HUES64 (cell line): ENCODE measurements around the gene DLD.
"Not testable (repeated sequence)": the region's sequence is repeated elsewhere in the genome, so short reads cannot be mapped to it uniquely, and the experiment has no call there.

ENCODE experiments used
- H3K27ac ChIP-seq: 2 replicates; pipeline ENCODE4 v1.7.0; 2013; ENCODE audit warnings: low read depth, low read length, inconsistent platforms
- H3K27me3 ChIP-seq: 2 replicates; pipeline ENCODE4 v1.6.1; 2013; ENCODE audit warnings: mild to moderate bottlenecking, low read length; ENCODE audit not compliant: insufficient read depth
- H3K36me3 ChIP-seq: 2 replicates; pipeline ENCODE4 v1.6.1; 2013; ENCODE audit warnings: mild to moderate bottlenecking, low read length; ENCODE audit not compliant: insufficient read depth
- H3K4me1 ChIP-seq: 2 replicates; pipeline ENCODE4 v1.6.1; 2013; ENCODE audit warnings: mild to moderate bottlenecking, low read length, moderate library complexity; ENCODE audit not compliant: insufficient read depth
- H3K4me3 ChIP-seq: 2 replicates; pipeline ENCODE4 v1.5.1; 2013; ENCODE audit warnings: mild to moderate bottlenecking, low read length, moderate library complexity
- H3K9ac ChIP-seq: 2 replicates; pipeline ENCODE4 v1.6.1; 2013; ENCODE audit warnings: mild to moderate bottlenecking, low read depth, low read length
- H3K9me3 ChIP-seq: 2 replicates; pipeline ENCODE4 v1.6.1; 2013; ENCODE audit warnings: low read depth, low read length; ENCODE audit not compliant: insufficient read depth
- WGBS: fragments of 150-250, 120-280 bp; methylation state at CpG from one replicate; pipeline ENCODE4 v1.1.7; 2013; ENCODE audit warnings: missing lambda C conversion rate; 5-methylcytosine and 5-hydroxymethylcytosine counted together

Gene DLD

DNA sequence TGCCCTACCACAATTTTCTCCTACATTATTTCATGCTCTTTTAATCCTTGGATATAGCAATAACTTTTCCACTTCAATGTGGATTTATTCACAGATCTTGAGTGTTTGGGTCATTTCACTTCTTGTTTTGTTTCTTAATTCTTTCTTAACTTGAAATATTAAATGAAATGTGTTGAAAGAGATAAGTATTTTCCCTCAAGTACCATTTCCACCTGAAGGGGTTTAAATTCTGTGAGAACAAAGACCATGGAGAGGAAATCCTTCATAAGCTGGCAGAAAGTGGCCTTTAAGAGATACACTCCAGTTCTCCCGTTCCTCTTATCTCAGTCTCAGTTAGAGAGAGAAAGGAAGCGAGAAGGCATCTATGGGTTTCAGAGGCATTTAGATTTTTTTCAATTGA is 14.1 kb upstream of the DLD start:
- H3K9ac ChIP-seq: no peak overlapping the region
- no peaks in the 10 kb centered on the region for H3K27me3 ChIP-seq
- H3K4me3 ChIP-seq: no peak overlapping the region
- no peaks in the 10 kb centered on the region for H3K36me3 ChIP-seq
- H3K9me3 ChIP-seq: no peaks in the 10 kb centered on the region
- no peak overlapping the region for H3K27ac ChIP-seq
- no peaks in the 10 kb centered on the region for H3K4me1 ChIP-seq
- WGBS: 98% methylated on average over 2 of the region's 2 CpGs

DNA sequence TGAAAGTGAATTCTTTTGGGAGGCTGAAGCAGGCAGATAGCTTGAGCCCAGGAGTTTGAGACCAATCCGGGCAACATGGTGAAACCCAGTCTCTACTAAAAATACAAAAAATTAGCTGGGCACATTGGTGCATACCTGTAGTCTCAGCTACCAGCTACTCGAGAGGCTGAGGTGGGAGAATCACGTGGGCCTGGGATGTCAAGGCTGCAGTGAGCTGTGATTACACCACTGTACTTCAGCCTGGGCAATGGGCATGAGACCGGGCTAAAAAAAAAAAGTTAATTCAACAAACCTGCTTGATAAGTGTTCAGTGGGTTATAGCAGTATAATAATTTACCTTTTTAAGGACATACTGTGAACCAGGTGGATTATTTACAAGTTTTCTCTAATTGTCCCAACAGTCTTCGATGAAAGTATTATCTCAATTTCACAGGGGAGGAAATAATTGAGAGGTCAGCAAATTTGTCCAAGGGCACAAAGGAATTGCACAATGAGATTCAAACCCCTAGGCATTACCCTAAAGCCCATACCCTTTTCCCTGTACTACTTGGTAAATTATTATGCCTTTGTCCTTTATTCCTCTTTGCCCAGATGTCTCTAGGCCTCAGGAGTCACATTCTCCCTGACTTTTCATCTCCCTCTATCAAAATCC is 13.1 kb upstream of the DLD start:
- no peaks in the 10 kb centered on the region for H3K36me3 ChIP-seq
- no peaks in the 10 kb centered on the region for H3K27me3 ChIP-seq
- no peaks in the 10 kb centered on the region for H3K4me1 ChIP-seq
- 88% methylated on average over 4 of the region's 5 CpGs for WGBS
- H3K9me3 ChIP-seq: no peaks in the 10 kb centered on the region
- H3K9ac ChIP-seq: no peak overlapping the region
- no peak overlapping the region for H3K4me3 ChIP-seq
- H3K27ac ChIP-seq: no peak overlapping the region

DNA sequence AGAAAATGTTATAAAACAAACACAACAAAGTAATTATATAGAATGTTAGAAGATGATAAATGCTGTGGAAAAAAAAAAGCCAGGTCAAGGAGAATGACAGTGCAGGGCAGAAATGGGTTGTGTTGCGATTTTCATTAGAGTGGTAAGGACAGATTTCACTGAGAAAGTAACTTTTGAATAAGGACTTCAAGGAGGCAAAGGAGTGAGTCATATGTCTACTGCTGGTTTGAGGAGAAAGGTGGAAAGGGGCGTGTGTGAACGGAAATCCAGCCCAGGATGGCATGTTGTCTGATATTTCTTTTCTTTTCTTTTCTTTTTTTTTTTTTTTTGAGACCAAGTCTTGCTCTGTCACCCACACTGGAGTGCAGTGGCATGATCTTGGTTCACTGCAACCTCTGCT is 12.3 kb upstream of the DLD start:
- Histone ChIP-seq H3K9ac (no peak overlapping the region), H3K27ac (no peak overlapping the region), H3K27me3 (no peaks in the 10 kb centered on the region), H3K9me3 (no peaks in the 10 kb centered on the region), H3K4me1 (no peaks in the 10 kb centered on the region), H3K4me3 (no peak overlapping the region), H3K36me3 (no peaks in the 10 kb centered on the region)
- 78% methylated on average over 3 of the region's 3 CpGs for WGBS

DNA sequence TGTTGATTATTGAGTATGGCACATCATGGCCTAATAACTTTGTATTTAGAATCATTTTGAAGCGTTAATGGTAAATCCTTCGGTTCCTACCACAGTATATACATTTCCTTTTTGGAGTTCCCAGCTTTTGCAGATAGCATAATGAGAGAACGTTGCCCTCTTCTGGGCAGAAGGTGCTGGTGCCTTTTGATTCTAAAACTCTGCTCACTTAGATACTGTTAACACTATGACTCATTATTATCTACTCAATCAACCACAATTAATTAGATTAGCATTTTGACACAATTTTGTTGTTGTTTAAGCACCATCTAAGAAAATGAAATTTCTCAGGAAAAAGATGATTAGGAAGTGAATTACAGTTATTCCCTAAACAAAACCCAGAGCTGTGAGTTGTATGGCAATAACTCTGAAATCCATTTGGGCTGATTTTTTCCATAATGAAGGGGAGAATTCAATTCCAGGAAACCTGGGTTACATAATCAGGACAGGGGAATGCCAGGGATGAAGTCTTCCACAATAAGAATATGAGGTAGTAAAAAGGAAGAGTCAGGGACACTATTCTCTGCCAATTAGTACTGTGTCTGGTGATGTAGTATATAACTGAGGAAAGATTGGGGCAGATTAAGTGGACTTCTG is 11.5 kb upstream of the DLD start:
- H3K36me3 ChIP-seq: no peaks in the 10 kb centered on the region
- H3K9me3 ChIP-seq: no peaks in the 10 kb centered on the region
- H3K27me3 ChIP-seq: no peaks in the 10 kb centered on the region
- no peak overlapping the region for H3K27ac ChIP-seq
- H3K4me1 ChIP-seq: no peaks in the 10 kb centered on the region
- H3K4me3 ChIP-seq: no peak overlapping the region
- H3K9ac ChIP-seq: no peak overlapping the region
- 10% methylated on average over 2 of the region's 3 CpGs for WGBS

DNA sequence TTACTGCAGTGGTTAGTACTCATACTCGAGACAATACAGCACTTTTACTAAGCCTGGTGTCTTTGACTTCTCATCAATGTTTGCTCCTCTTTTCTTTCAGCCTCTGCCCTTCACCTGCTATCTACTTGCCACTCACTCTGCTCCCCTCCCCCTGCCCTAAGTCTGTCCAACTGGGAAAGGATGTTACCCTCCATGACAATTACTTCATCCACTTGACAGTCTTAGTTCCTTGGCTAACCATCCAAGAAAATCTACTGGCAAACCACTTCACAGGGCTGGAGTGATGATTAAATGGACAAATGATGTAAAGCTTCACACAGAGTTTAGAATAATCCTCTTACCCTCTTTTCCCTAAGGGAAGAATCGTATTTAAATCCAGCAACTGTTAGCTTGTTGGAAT is 8.2 kb upstream of the DLD start:
- Histone ChIP-seq H3K27ac (no peak overlapping the region), H3K9ac (no peak overlapping the region), H3K27me3 (no peaks in the 10 kb centered on the region; the same call in 1 of the 2 replicates), H3K9me3 (no peaks in the 10 kb centered on the region), H3K4me3 (no peak overlapping the region), H3K4me1 (no peaks in the 10 kb centered on the region), H3K36me3 (no peaks in the 10 kb centered on the region)
- 88% methylated on average over 1 of the region's 2 CpGs for WGBS

DNA sequence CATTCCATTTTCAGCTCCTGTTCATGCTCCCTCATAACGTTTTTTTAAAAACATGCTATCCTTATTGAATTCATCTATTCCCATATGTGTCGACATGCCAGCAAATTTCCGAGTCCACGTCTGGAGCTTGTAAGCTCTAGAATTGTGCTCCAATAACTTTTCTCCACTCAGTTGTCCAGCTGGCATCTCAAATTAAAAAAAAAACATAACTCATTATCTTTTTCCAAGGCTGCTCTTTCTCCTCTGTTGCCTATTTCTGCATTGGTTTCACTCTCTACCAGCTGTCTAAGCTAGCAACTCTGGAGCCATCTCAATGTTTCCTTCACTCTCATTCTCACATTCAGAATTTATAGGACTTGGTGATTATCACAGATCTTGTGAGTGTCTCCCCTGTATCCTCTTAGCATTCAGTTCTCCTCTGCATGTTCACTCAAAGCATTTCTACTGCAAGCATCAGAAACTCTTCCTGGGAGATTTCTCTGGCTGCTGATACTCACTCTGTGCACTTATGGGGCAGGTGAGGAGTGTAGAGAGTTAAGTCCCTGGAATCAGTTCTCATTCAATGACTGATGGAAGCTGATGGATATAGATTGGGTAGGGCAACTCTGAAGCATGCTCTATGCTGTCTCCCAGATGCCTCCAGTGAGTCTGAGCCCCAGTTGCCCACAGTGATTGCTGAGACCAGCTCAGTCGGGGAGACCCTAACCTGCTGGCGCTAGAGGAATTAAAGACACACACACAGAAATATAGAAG is 6.7 kb upstream of the DLD start:
- Histone ChIP-seq H3K27ac (no peak overlapping the region), H3K4me3 (no peak overlapping the region)
- WGBS: 89% methylated on average over 5 of the region's 6 CpGs

DNA sequence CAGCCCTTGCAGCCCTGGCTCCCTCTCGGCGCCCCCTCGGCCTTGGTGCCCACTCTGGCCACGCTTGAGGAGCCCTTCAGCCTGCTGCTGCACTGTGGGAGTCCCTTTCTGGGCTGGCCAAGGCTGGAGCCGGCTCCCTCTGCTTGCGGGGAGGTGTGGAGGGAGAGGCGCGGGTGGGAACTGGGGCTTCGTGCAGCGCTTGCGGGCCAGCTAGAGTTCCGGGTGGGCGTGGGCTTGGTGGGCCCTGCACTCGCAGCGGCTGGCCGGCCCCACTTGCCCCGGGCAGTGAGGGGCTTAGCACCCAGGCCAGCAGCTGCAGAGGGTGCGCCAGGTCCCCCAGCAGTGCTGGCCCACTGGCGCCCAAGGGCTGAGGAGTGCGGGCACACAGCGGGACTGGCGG is 3.2 kb upstream of the DLD start:
- not testable (repeated sequence) for H3K27me3 ChIP-seq
- WGBS: 97% methylated on average over 22 of the region's 22 CpGs

More for the DNA sequence above, 6.7 kb upstream of the DLD start:
- Histone ChIP-seq H3K9ac (no peak overlapping the region), H3K27me3 (no peaks in the 10 kb centered on the region; the same call in 1 of the 2 replicates), H3K36me3 (no peaks in the 10 kb centered on the region), H3K4me1 (no peaks in the 10 kb centered on the region), H3K9me3 (no peaks in the 10 kb centered on the region)

DNA sequence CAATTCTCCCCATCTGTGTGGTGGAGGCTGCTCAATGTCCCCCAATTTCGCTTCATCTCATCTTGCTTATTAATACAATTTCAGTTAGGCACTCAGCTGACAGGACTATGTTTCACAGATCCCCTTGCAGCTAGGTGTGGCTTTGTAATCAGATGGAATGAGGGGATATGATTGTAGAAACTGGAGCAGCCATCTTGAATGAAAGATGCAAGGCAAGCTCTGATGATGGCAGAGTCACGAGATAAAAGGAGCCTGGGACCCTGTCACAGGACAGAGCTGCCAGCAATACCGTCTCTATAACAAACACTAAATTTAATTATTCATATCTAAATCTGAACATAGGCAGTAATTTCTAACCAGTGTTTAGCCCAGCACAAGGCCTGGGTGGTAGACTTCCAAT is 991 bp upstream of the DLD start:
- Histone ChIP-seq H3K27me3 (no peaks in the 10 kb centered on the region; the same call in 1 of the 2 replicates), H3K4me3 (0 out of 2 replicates have a peak overlapping the region, but pooled peaks have one; percentile 87), H3K4me1 (peaks cover 3% of the 10 kb centered on the region; the same call in 1 of the 2 replicates), H3K9me3 (no peaks in the 10 kb centered on the region), H3K27ac (no peak overlapping the region), H3K9ac (no peak overlapping the region), H3K36me3 (peaks cover 22% of the 10 kb centered on the region)
- WGBS: 91% methylated on average over 3 of the region's 3 CpGs

More for the DNA sequence above, 3.2 kb upstream of the DLD start:
- H3K36me3 ChIP-seq, H3K9ac ChIP-seq, H3K4me1 ChIP-seq, H3K9me3 ChIP-seq, H3K27ac ChIP-seq, H3K4me3 ChIP-seq: not testable (repeated sequence)

DNA sequence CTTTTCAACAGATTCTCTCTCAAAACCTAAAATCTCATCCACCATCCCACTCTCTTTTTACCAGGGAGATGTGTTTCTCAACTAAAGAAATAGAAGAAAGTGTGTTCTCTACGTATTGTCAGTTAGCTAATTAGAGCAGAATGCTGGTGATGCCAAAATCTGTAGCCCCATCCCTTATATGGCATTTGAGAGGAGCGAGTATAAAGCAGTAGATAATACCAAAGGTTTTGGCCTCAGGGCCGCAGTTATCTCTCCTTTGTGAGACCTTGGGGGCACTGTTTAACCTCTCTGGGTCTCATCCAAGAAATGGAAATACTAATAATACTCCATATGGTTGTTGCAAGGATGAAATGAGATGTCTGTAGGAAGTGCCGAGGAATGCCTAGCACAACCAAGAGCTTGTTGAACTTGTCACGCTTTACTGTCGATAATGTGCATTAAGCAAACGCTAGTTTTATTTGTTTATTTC is 456 bp upstream of the DLD start:
- Histone ChIP-seq H3K9me3 (no peaks in the 10 kb centered on the region), H3K36me3 (peaks cover 28% of the 10 kb centered on the region), H3K9ac (no peak overlapping the region), H3K4me1 (peaks cover 3% of the 10 kb centered on the region; the same call in 1 of the 2 replicates), H3K27ac (no peak overlapping the region), H3K4me3 (peak overlapping the region; percentile 87), H3K27me3 (no peaks in the 10 kb centered on the region)
- WGBS: 50% methylated on average over 5 of the region's 7 CpGs

DNA sequence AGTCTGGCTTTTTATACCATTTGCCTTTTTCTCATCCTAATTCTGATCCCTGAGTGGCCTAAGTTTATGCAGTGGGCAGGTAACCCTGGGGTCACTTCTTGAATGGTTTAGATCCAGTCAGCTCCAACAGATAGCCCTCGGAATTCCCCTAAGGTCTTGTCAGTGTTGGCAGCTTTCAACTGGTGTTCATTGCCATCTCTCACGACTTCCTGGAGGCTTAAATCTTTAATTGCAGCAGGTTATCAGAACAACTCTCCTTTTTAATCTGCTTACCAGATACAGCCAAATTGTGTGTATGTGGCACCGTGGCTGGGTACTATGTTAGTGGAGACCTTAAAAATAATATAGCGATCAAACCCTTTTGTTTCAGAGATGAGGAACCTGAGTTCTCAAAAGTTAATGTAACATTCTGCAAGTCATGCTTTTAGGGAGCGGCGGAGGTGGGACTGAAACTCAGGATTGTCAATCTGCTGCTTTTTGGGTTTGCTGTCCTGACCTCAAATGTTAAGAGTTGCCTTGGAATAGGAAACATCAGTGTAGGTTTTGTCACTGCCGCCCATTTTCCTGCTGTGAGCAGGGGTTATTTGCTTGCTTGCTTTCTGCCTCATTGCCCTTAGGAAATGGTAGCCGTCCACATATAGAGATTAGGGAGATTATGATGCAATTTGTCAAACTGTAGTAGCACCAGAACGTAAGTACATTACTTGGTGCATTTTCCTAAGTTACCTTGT is 818 bp downstream of the DLD start:
- Histone ChIP-seq H3K27me3 (no peaks in the 10 kb centered on the region), H3K4me1 (peaks cover 3% of the 10 kb centered on the region; the same call in 1 of the 2 replicates), H3K27ac (peak overlapping the region; percentile 69; the same call in 1 of the 2 replicates), H3K9me3 (no peaks in the 10 kb centered on the region), H3K4me3 (peak overlapping the region; percentile 87), H3K9ac (peak overlapping the region; percentile 84), H3K36me3 (peaks cover 32% of the 10 kb centered on the region)
- WGBS: 74% methylated on average over 9 of the region's 9 CpGs

DNA sequence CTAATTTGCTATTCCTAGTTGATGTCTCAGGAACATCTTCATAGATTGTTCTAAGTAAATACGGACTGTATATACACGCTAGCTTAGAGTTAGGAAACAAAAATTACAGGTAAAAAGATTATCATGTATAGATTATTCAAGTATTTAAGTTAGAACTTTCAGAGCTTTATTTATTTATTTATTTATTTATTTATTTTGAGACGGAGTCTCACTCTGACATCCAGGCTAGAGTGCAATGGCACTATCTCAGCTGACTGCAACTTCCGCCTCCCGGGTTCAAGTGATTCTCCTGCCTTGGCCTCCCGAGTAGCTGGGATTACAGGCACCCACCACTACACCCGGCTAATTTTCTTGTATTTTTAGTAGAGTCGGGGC is 1.4 kb downstream of the DLD start:
- not testable (repeated sequence) for H3K27me3 ChIP-seq, H3K4me1 ChIP-seq, H3K27ac ChIP-seq, H3K9me3 ChIP-seq
- Histone ChIP-seq H3K36me3 (peaks cover 34% of the 10 kb centered on the region), H3K9ac (peak overlapping the region; percentile 84; the same call in 1 of the 2 replicates), H3K4me3 (peak overlapping the region; percentile 87)
- WGBS: 96% methylated on average over 8 of the region's 8 CpGs
